Neutrophil (primary cell): ENCODE measurements around the gene OR52I2.

Experiments
- H3K27ac ChIP-seq: fragments of 200-600 bp; sonication (generic); 2 replicates; pipeline ENCODE4 v1.5.1; 2016; ENCODE audit warnings: mild to moderate bottlenecking, moderate library complexity
- H3K27me3 ChIP-seq: fragments of 200-600 bp; sonication (generic); 2 replicates; pipeline ENCODE4 v1.6.0; 2016; ENCODE audit warnings: mild to moderate bottlenecking
- H3K36me3 ChIP-seq: fragments of 200-600 bp; sonication (generic); 2 replicates; pipeline ENCODE4 v1.5.1; 2017
- H3K4me1 ChIP-seq, 2 experiments: fragments of 200-600 bp in 1 of 2; sonication (generic) in 1 of 2; 1 replicate in 1 of 2; 2 replicates in 1 of 2; pipeline versions ENCODE4 v1.5.1 to v1.6.1; 2013 to 2016; ENCODE audit warnings: low read depth in 1 of 2, low read length in 1 of 2, mild to moderate bottlenecking in 1 of 2, moderate library complexity in 1 of 2; ENCODE audit not compliant: control insufficient read depth in 1 of 2, insufficient read depth in 1 of 2
- H3K4me3 ChIP-seq, 2 experiments: fragments of 200-600 bp in 1 of 2; sonication (generic) in 1 of 2; 1 replicate in 1 of 2; 2 replicates in 1 of 2; pipeline ENCODE4 v1.5.1; 2013 to 2016; ENCODE audit warnings: low read depth in 1 of 2, low read length in 1 of 2, mild to moderate bottlenecking in 1 of 2, moderate library complexity in 1 of 2
- H3K9me3 ChIP-seq: fragments of 200-600 bp; sonication (generic); 2 replicates; pipeline ENCODE4 v1.5.1; 2016
- CTCF ChIP-seq: fragments of 200-600 bp; sonication (generic); IDR thresholded peaks from 2 replicates; pipeline ENCODE4 v1.5.1; 2016; ENCODE audit warnings: antibody characterized with exemption

Gene OR52I2

GRCh38 chr11:4581443-4581842 lies at the start of gene OR52I2:
Gene OR52I2 (plus strand): TSS chr11:4581743.
- H3K27me3 ChIP-seq: peaks cover 81% of the 10 kb centered on the region
- H3K4me1 ChIP-seq: no peaks in the 10 kb centered on the region
- no peak for TF ChIP-seq CTCF
- H3K4me3 ChIP-seq: no peak within 1 kb of the TSS
- no peak within 1 kb of the TSS for H3K27ac ChIP-seq
- no peaks in the 10 kb centered on the region for H3K36me3 ChIP-seq
- H3K9me3 ChIP-seq: no peaks in the 10 kb centered on the region

DNA sequence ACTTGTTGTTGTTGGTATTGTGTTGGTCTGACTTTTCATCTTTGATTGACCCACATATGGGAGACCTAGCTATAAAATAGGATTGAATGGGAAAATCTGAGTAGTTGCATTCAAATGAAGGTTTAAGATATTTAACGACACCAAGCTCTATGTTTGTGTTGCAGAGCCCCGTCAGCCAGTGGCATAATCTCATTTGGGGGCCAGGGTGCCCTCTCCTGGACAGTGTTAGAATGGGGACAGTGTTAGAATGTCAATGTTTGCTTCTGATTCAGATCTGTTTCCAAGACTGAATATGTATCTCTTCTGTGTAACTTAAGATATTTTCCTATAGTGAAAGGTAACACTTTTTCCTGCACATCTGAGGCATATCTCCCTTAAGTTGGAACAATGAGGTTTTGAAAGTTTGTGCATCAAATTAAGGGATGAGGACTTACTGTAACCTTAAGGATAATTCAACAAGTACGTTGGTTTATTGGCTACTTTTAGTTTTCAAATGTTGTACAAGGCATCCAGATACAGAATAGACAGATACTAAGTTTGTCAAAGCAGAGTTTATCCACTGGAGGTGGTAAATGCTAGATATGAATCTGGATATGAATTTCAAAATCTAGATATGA lies 41.8 kb upstream of the OR52I2 start:
- H3K36me3 ChIP-seq: no peaks in the 10 kb centered on the region
- TF ChIP-seq CTCF: peak; percentile 58
- no peaks in the 10 kb centered on the region for H3K9me3 ChIP-seq
- peaks cover 20% of the 10 kb centered on the region for H3K27me3 ChIP-seq
- no peak overlapping the region for H3K4me3 ChIP-seq
- no peaks in the 10 kb centered on the region for H3K4me1 ChIP-seq
- no peak overlapping the region for H3K27ac ChIP-seq

- peaks cover 20% of the 10 kb centered on the region for H3K27me3 ChIP-seq
- H3K36me3 ChIP-seq: no peaks in the 10 kb centered on the region
- H3K4me3 ChIP-seq: no peak overlapping the region
- no peak overlapping the region for H3K27ac ChIP-seq
- no peaks in the 10 kb centered on the region for H3K4me1 ChIP-seq
- no peak for TF ChIP-seq CTCF
- H3K9me3 ChIP-seq: no peaks in the 10 kb centered on the region
Measured at GRCh38 chr11:4541071-4541470, 40.5 kb upstream of the OR52I2 start.

DNA sequence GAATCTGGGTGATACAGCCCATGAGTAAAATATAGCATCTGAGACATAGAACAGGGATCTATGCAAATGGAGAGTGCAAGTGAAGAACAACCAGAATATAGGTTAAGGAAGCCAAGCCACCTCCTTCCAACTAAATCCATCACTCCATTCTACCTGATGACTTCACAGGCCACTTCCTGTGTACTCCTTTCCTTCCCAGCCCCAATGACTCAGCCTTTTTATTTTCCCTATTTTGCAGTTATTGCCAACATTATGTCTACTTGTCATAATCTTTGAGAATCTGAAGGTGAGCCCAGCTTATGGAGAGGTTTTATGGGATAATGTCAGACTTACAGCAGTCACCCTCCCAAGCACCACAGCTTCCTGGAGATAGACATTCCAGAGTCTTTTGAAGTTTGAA lies 38.0 kb upstream of the OR52I2 start:
- no peak overlapping the region for H3K27ac ChIP-seq
- TF ChIP-seq CTCF: no peak
- peaks cover 24% of the 10 kb centered on the region for H3K27me3 ChIP-seq
- H3K36me3 ChIP-seq: no peaks in the 10 kb centered on the region
- no peak overlapping the region for H3K4me3 ChIP-seq
- H3K9me3 ChIP-seq: no peaks in the 10 kb centered on the region
- H3K4me1 ChIP-seq: no peaks in the 10 kb centered on the region

GRCh38 chr11:4544891-4545290 lies 36.7 kb upstream of the OR52I2 start, which contains the start of gene OR52M1:
Gene OR52M1 (plus strand): TSS chr11:4545191. CDS start chr11:4545191, 0 bp downstream.
- no peaks in the 10 kb centered on the region for H3K4me1 ChIP-seq
- H3K9me3 ChIP-seq: no peaks in the 10 kb centered on the region
- no peaks in the 10 kb centered on the region for H3K36me3 ChIP-seq
- no peak for TF ChIP-seq CTCF
- no peak within 1 kb of the TSS for H3K4me3 ChIP-seq
- H3K27me3 ChIP-seq: peaks cover 23% of the 10 kb centered on the region
- no peak within 1 kb of the TSS for H3K27ac ChIP-seq
